H9 (cell line): ENCODE data around the gene SH3BP5. TPM values are rescaled to one million over a fixed set of nuclear protein-coding genes. Genes with fewer than 3 reads are reported as not detected.

ENCODE experiments used
- DNase-seq: peaks from one replicate; pipeline ENCODE4 v3.0.0-alpha.2; 2017
- H2AFZ ChIP-seq: one replicate; pipeline ENCODE4 v1.6.1; 2013; ENCODE audit warnings: mild to moderate bottlenecking, low read length, control low read depth, moderate library complexity
- H2AK5ac ChIP-seq: 2 replicates; pipeline ENCODE4 v1.6.1; 2013; ENCODE audit warnings: low read length, control low read depth, mixed read lengths; ENCODE audit not compliant: insufficient read length
- H2BK120ac ChIP-seq: one replicate; pipeline ENCODE4 v1.6.1; 2013; ENCODE audit warnings: low read depth, mild to moderate bottlenecking, low read length, control low read depth, inconsistent platforms; ENCODE audit not compliant: poor library complexity, severe bottlenecking
- H2BK12ac ChIP-seq: 2 replicates; pipeline ENCODE4 v1.6.1; 2013; ENCODE audit warnings: low read length, control low read depth, mixed read lengths, low read depth; ENCODE audit not compliant: insufficient read length
- H2BK15ac ChIP-seq: 2 replicates; pipeline ENCODE4 v1.6.1; 2013; ENCODE audit warnings: low read depth, low read length, control low read depth
- H2BK20ac ChIP-seq: one replicate; pipeline ENCODE4 v1.6.1; 2013; ENCODE audit warnings: low read depth, mild to moderate bottlenecking, low read length, control low read depth, inconsistent platforms; ENCODE audit not compliant: poor library complexity, severe bottlenecking
- H2BK5ac ChIP-seq: 2 replicates; pipeline ENCODE4 v1.6.1; 2013; ENCODE audit warnings: low read length, control low read depth, mixed read lengths; ENCODE audit not compliant: insufficient read length
- H3K14ac ChIP-seq: 2 replicates; pipeline ENCODE4 v1.6.1; 2013; ENCODE audit warnings: low read length, control low read depth; ENCODE audit not compliant: insufficient read depth
- H3K18ac ChIP-seq: 2 replicates; pipeline ENCODE4 v1.6.1; 2013; ENCODE audit warnings: low read depth, mild to moderate bottlenecking, mixed read lengths, low read length, control low read depth; ENCODE audit not compliant: insufficient read length
- H3K23ac ChIP-seq: 2 replicates; pipeline ENCODE4 v1.6.1; 2013; ENCODE audit warnings: low read length, control low read depth, mixed read lengths, low read depth; ENCODE audit not compliant: insufficient read length
- H3K23me2 ChIP-seq: 2 replicates; pipeline ENCODE4 v1.6.1; 2013; ENCODE audit warnings: low read depth, mild to moderate bottlenecking, mixed read lengths, low read length, control low read depth; ENCODE audit not compliant: insufficient read length, poor library complexity, severe bottlenecking
- H3K27ac ChIP-seq: 2 replicates; pipeline ENCODE4 v1.5.1; 2013; ENCODE audit warnings: low read length, control low read depth, mixed read lengths, low read depth; ENCODE audit not compliant: insufficient read length
- H3K27me3 ChIP-seq: 2 replicates; pipeline ENCODE4 v1.6.1; 2013; ENCODE audit warnings: low read length, control low read depth, inconsistent platforms; ENCODE audit not compliant: insufficient read depth
- H3K4ac ChIP-seq: 2 replicates; pipeline ENCODE4 v1.6.1; 2013; ENCODE audit warnings: low read depth, mild to moderate bottlenecking, control low read depth, inconsistent platforms, low read length, moderate library complexity
- H3K4me1 ChIP-seq: 2 replicates; pipeline ENCODE4 v1.6.1; 2013; ENCODE audit warnings: low read length, control low read depth, inconsistent platforms; ENCODE audit not compliant: insufficient read depth
- H3K4me2 ChIP-seq: 2 replicates; pipeline ENCODE4 v1.6.1; 2013; ENCODE audit warnings: low read length, control low read depth, mixed read lengths; ENCODE audit not compliant: insufficient read length, insufficient read depth
- H3K56ac ChIP-seq: 2 replicates; pipeline ENCODE4 v1.6.1; 2013; ENCODE audit warnings: low read depth, mild to moderate bottlenecking, mixed read lengths, low read length, control low read depth; ENCODE audit not compliant: insufficient read length
- H3K79me1 ChIP-seq: 2 replicates; pipeline ENCODE4 v1.6.1; 2013; ENCODE audit warnings: low read depth, mild to moderate bottlenecking, moderate library complexity, low read length, control low read depth, inconsistent platforms; ENCODE audit not compliant: insufficient read depth, poor library complexity, severe bottlenecking
- H3K79me2 ChIP-seq: 2 replicates; pipeline ENCODE4 v1.6.1; 2013; ENCODE audit warnings: low read length, control low read depth, inconsistent platforms; ENCODE audit not compliant: insufficient read depth
- H3K9ac ChIP-seq: 2 replicates; pipeline ENCODE4 v1.6.1; 2013; ENCODE audit warnings: low read length, control low read depth, mixed read lengths; ENCODE audit not compliant: insufficient read length; ENCODE audit errors: extremely low read depth
- H3K9me3 ChIP-seq: one replicate; pipeline ENCODE4 v1.6.1; 2013; ENCODE audit warnings: low read depth, low read length, inconsistent platforms; ENCODE audit not compliant: control insufficient read depth
- H3T11ph ChIP-seq: one replicate; pipeline ENCODE4 v1.6.1; 2013; ENCODE audit warnings: mild to moderate bottlenecking, low read length, control low read depth, inconsistent platforms
- H4K20me1 ChIP-seq: one replicate; pipeline ENCODE4 v1.6.1; 2013; ENCODE audit not compliant: control insufficient read depth, insufficient read length, insufficient read depth
- H4K5ac ChIP-seq: 2 replicates; pipeline ENCODE4 v1.6.1; 2013; ENCODE audit warnings: low read depth, mild to moderate bottlenecking, mixed read lengths, low read length, control low read depth; ENCODE audit not compliant: insufficient read length
- H4K8ac ChIP-seq: replicated peaks from 2 replicates; pipeline ENCODE4 v1.6.1; 2013; ENCODE audit warnings: low read length, control low read depth, mixed read lengths, low read depth; ENCODE audit not compliant: insufficient read length
- H4K91ac ChIP-seq: 2 replicates; pipeline ENCODE4 v1.6.1; 2013; ENCODE audit warnings: low read depth, mild to moderate bottlenecking, moderate library complexity, mixed read lengths, low read length, control low read depth; ENCODE audit not compliant: insufficient read length
- H3K27ac Mint-ChIP-seq, 3 experiments: 2 replicates in 2 of 3; 3 replicates in 1 of 3; pipeline ENCODE4 v1.8.0; 2020 to 2021; ENCODE audit warnings: mixed read lengths in 3 of 3, mild to moderate bottlenecking in 1 of 3, moderate library complexity in 1 of 3
- H3K27me3 Mint-ChIP-seq: 2 replicates; pipeline ENCODE4 v1.8.0; 2021; ENCODE audit warnings: low read depth, mild to moderate bottlenecking, moderate library complexity, mixed read lengths
- H3K36me3 Mint-ChIP-seq, 3 experiments: 2 replicates in 2 of 3; 3 replicates in 1 of 3; pipeline ENCODE4 v1.8.0; 2020 to 2021; ENCODE audit warnings: low read depth in 3 of 3, mixed read lengths in 3 of 3; ENCODE audit not compliant: insufficient read depth in 1 of 3
- H3K4me1 Mint-ChIP-seq, 2 experiments: 2 replicates each; pipeline ENCODE4 v1.8.0; 2020; ENCODE audit warnings: mixed read lengths in 2 of 2
- H3K4me3 Mint-ChIP-seq, 2 experiments: 2 replicates in 1 of 2; 3 replicates in 1 of 2; pipeline ENCODE4 v1.8.0; 2020 to 2021; ENCODE audit warnings: mild to moderate bottlenecking in 2 of 2, mixed read lengths in 2 of 2, moderate library complexity in 1 of 2
- H3K9me3 Mint-ChIP-seq, 2 experiments: 2 replicates in 1 of 2; 3 replicates in 1 of 2; pipeline ENCODE4 v1.8.0; 2020; ENCODE audit warnings: mild to moderate bottlenecking in 2 of 2, mixed read lengths in 2 of 2, moderate library complexity in 1 of 2
- WGBS: extraction: QIAGEN DNeasy Blood & Tissue Kit; methylation state at CpG from one replicate; pipeline ENCODE4 v1.1.7; 2013; ENCODE audit warnings: missing lambda C conversion rate, low lambda C conversion rate, mixed read lengths; ENCODE audit not compliant: insufficient read length; ENCODE audit errors: extremely low coverage; 5-methylcytosine and 5-hydroxymethylcytosine counted together
- total RNA-seq: library from RNA; stranded (reverse); gene quantifications from 2 replicates; pipeline ENCODE4 v1.2.1, GENCODE V29; 2021
- TF ChIP-seq, protein P1 (sequence below): fragments of 200-600 bp; sonication (generic); conservative IDR thresholded peaks from 3 replicates; pipeline ENCODE4 v1.8.0; 2021; ENCODE audit warnings: antibody characterized with exemption, mild to moderate bottlenecking

The SH3BP5 gene
- total RNA-seq, 1 experiment from 2014 or later: 6.8 TPM

DNA sequence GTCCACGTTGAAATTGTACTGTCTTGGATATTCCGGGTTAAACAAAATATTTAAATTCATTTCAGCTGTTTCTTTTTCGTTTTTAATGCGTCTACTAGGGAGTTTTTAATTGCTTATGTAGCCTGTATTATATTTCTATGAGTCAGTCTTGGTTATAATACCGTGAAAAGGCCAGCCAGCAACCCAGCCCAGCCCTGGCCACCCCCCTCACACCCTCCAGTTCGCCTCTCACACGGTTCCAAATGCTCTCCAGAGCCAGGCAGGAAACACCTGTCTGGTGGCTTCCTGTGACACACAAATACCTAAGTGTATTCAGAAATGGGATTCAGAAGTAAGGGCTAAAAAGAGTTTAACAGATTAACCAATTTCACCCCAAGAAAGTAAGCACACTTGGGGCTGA, 4.4 kb downstream of the SH3BP5 start:
- no peak overlapping the region for H3T11ph ChIP-seq
- H2BK20ac ChIP-seq: no peak overlapping the region
- peak overlapping the region in 1 of 3 experiments; percentile 81; a peak in 1 of 7 replicates for H3K27ac Mint-ChIP-seq
- no peak overlapping the region for H3K9ac ChIP-seq
- H2AK5ac ChIP-seq: no peak overlapping the region
- H2BK120ac ChIP-seq: no peak overlapping the region
- no peak overlapping the region for H2BK12ac ChIP-seq
- no peaks in the 10 kb centered on the region for H4K20me1 ChIP-seq
- H3K27me3 ChIP-seq: no peaks in the 10 kb centered on the region; the same call in 1 of the 2 replicates
- peaks cover 22% of the 10 kb centered on the region for H3K27me3 Mint-ChIP-seq
- no peak overlapping the region for H2BK15ac ChIP-seq
- no peak overlapping the region for H3K56ac ChIP-seq
- H3K18ac ChIP-seq: no peak overlapping the region
- H3K23ac ChIP-seq: no peak overlapping the region
- H2AFZ ChIP-seq: no peak overlapping the region
- H3K4me2 ChIP-seq: no peak overlapping the region
- no peaks in the 10 kb centered on the region for H3K9me3 Mint-ChIP-seq
- WGBS: no CpG with 5 or more reads among the region's 7 CpGs
- no peak for DNase-seq
- no peaks in the 10 kb centered on the region for H3K79me2 ChIP-seq
- TF ChIP-seq, protein P1, sequence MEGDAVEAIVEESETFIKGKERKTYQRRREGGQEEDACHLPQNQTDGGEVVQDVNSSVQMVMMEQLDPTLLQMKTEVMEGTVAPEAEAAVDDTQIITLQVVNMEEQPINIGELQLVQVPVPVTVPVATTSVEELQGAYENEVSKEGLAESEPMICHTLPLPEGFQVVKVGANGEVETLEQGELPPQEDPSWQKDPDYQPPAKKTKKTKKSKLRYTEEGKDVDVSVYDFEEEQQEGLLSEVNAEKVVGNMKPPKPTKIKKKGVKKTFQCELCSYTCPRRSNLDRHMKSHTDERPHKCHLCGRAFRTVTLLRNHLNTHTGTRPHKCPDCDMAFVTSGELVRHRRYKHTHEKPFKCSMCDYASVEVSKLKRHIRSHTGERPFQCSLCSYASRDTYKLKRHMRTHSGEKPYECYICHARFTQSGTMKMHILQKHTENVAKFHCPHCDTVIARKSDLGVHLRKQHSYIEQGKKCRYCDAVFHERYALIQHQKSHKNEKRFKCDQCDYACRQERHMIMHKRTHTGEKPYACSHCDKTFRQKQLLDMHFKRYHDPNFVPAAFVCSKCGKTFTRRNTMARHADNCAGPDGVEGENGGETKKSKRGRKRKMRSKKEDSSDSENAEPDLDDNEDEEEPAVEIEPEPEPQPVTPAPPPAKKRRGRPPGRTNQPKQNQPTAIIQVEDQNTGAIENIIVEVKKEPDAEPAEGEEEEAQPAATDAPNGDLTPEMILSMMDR: no peak
- H3K4ac ChIP-seq: no peak overlapping the region
- H4K5ac ChIP-seq: no peak overlapping the region
- H4K91ac ChIP-seq: no peak overlapping the region
- H3K79me1 ChIP-seq: no peaks in the 10 kb centered on the region
- no peaks in the 10 kb centered on the region; the same call in 1 of the 2 replicates for H3K4me1 ChIP-seq
- H3K23me2 ChIP-seq: peaks cover 8% of the 10 kb centered on the region
- H3K27ac ChIP-seq: no peak overlapping the region
- H3K14ac ChIP-seq: no peak overlapping the region
- no peak overlapping the region for H2BK5ac ChIP-seq
- H3K4me3 Mint-ChIP-seq: no peak overlapping the region
- peaks cover 2 to 5% (median 2%) of the 10 kb centered on the region in 3 experiments; a peak in 4 of 7 replicates for H3K36me3 Mint-ChIP-seq
- no peaks in the 10 kb centered on the region for H3K9me3 ChIP-seq
- H4K8ac ChIP-seq: no peak overlapping the region
- H3K4me1 Mint-ChIP-seq: peaks cover 50 to 53% of the 10 kb centered on the region in 2 experiments
